ENCODE data around the gene FILIP1.

Gene FILIP1

DNA sequence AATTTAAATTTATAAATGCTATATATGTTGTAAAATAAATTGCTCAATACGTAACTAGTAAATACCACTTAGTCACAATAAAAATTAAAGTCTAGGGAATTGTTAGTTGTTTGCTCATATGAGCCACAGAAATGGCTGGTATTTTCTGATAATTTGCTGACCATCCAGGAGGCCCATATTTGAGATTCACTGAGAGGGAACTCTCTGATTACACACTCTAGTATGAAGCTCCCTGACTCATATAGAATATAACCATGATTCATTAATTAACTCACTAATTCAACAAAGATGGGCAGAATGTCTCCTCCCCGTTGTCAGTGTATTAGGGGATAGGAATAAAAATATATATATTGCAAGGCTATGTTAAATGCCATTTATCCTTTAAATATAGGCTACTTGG is 162.4 kb downstream of the FILIP1 start:
- DNase-seq, result no peak

DNA sequence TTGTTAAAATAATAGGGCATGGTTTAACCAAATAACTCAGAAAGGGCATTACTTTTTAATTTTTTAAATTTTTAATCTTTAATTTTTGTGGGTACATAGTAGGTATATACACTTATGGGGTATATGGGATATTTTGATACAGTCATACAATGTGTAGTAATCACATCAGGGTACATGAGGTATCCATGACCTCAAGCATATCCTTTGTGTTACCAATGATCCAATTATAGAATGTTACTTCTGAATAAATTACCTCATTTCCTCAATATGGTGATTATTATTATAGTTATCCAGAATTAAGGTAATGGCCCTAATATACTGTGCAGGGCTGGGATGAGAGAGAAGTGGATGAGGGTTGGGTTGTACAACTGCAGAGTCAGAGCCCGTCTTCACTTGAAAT is 163.9 kb downstream of the FILIP1 start:
- DNase-seq, result no peak

DNA sequence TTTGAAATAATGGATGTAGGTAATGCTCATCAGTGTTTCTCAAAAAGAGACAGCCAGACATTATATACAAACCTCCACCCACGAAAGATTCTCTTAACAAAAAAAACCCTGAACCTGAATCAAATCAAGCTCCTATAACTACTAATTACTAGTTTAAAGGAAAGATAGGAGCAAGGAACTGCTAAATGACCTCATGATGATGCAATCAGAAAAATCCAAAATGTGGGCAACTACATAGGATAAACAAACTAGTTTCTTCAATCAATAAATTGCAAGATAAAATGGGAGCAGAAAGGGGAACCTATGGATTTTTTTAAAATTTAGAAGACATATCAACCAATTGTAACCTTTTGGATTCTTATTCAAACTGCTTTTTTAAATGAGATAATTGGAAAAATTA is 165.8 kb downstream of the FILIP1 start:
- no peak for DNase-seq

DNA sequence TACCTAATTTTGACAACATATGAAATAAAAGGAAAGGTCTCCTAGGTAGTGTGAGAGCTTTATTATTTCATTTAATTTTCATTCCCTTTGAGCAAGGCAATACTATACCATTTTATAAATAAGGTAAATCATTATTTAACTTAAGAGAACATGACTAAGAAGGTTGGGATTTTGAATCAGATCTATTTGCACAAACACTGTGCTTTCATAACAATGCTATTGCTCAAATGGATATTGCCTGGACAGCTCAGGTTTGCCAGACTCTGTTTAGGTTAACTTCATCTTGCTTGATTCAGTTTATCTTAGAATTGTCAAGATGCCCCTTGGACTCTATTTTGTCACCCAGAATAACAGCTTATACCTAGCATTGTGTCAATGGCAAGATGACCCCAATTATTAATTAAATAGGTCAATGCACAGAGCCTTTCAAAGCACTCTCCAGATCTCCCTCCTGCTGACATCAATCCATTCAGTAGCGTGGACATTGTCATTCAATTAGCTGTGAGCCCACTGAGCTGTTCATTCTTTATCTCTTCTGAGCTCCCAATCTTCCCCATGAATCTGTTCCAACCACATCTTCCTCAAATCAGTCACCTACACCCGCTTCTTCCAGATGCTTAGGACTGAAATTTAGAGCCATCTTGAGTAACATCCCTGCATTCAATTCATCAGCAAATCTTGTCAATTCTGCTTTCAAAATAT is 166.9 kb downstream of the FILIP1 start:
- no peak for DNase-seq

DNA sequence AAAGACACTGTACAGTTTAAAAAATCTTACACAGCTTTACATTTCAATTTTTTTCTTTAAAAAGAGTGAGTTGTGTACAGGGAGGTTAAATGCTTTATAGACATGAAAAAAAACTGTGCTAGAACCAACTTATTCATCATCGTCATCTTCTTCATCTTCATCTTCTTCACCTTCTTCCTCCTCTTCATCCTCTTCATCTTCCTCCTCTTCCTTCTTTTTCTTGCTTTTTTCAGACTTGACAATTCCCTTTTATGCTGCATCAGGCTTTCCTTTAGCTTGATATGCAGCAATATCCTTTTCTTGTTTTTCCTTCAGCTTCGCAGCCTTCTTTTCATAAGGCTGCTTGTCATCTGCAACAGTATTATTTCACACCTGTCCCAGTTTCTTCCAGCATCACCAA is 174.7 kb downstream of the FILIP1 start:
- DNase-seq, result no peak

DNA sequence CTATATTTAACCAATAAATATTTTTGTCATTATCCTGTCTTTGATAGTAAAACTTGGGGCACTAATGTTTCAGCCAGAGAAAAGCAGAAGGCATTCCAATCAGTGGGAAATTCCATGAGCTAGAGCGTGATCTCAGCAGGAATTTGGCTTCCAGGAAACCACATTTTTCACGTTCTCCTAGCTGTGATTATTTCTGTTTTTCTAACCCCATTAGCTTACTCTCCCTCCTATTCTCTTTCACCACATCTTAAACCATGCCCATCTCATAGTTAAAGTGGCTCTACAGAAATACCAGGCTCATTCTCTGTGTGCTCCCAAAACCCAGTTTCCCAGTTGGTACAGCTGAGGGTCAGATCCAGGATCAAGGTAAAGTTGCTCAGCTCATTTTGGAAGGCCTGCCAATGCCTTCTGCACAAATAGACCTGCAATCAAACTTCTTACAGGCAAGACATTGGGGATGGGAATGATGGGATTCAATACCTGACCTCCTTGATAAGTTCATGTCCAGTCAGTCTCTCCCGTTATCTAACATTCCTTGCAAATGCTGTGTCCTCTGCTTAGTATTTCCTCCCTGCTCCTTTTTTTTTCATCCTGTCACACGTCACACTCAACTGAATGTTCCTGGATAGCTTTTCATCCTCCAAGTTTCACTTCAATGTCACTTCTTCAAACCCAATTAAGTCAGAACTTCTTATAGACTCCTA is 175.9 kb downstream of the FILIP1 start:
- no peak for DNase-seq

DNA sequence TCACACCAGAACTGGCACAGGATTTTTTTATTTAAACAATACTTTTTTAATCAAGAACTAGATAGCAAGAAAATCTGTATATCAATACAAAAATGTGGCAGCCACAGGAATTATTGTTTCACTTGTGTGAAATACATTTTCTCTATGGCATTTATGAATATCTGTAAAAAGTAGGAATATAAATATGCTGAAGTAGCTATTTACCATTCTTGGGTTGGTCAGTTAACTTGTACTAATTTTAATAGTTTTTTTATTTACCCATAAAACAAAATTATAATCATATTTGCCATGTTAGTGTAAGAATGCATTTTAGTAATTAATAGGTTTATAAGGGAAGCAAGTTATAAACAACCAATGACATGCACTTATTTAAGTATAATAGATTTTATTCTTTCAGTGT is 177.6 kb downstream of the FILIP1 start:
- DNase-seq, result no peak

DNA sequence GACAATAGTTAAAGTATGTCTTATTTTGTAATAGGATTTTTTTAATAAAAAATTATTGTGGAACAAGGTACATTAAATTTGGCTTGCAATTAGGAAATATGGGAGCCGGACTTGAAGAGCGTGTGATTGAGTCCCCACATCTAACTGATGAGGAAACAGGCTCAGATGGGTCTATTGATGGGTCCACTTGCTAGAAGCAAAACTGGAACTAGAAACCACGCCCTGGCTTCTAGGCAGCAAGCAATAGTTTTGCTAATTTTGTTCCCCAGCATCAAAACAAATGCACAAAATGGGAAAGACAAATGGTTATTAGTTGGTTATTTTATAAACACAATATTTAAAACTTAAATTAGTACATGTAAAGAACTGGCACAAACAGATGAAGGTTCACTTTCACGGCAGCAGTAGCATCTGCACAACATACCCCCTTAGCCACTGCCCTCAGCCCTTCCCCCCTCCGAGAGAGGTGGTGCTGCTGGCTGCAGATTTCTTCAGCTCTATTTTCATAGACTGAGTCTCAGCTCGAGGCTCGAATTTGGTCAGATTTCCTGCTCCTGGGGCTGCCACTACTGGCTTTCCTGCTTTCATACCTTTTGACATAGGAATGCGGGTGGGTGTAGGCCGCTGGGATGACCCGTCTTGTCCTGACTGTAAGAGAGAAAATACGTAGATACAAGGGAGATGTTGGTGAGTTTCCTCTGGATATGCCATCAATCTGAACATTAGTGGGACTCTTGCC is 185.2 kb downstream of the FILIP1 start:
- no peak for DNase-seq

DNA sequence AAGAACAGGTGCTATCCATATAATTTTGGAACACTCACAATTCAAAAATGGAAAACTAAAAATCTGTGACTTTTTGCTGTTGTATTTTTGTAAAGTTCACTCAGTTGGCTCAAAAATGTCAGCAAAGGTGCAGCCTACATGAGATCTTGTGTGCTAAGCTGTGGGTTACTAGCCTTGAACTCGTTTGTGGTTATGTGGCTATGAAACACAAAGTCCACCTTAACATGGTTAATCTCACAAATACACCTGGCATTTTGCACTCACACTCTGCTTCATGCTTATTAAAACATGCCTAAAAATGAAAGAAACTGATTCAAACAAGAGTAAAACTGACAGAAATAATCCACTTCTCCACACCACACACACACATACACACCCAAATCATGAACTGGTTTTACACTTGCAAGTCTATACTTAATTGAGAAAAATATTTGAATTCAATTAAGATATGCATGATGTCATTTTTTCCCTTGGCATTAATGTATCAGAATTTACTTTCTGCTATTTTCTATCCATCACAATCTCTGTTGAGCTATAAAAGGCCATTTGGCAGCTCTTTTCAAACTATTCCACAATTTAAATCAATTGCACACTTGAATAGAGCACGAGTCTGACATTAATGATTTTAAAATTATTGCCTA is 186.1 kb downstream of the FILIP1 start:
- no peak for DNase-seq

DNA sequence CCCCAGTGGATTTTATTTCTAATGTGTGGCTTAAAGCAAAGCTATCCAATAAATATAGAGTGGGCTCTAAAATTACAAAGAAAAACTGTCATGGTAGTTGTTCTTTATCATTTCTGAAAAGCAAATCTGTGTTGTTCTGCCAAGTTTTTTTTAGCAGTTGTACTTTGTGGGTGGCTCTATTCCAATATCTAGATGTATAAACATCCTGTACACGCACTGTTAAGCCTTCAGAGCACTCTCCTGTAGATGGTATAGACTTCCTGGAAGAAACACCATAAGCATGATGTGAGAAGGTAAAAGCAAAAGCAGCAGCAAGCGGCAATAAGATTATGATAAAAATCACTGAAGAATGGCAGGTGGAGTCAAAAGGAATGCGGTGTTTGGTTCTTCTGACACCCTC is 187.5 kb downstream of the FILIP1 start:
- DNase-seq, result no peak

DNA sequence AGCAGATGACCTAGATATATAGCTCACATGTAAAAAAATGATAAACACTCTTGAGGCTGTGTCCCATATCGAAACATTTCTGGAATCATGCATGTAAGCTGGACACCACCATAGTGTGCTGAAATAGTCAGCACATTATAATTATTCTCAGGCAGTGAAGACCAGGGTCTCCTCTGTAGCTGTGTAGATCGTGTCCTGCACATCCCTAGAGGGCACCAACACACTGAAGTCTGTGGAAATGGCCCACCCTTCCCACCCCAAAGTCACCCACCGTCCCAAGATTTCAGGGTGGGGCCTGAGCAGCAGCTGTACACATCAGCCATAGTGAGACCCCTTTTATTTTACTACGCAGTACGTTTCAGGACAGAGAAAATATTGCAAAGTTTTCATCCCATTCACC is 188.0 kb downstream of the FILIP1 start:
- no peak for DNase-seq

DNA sequence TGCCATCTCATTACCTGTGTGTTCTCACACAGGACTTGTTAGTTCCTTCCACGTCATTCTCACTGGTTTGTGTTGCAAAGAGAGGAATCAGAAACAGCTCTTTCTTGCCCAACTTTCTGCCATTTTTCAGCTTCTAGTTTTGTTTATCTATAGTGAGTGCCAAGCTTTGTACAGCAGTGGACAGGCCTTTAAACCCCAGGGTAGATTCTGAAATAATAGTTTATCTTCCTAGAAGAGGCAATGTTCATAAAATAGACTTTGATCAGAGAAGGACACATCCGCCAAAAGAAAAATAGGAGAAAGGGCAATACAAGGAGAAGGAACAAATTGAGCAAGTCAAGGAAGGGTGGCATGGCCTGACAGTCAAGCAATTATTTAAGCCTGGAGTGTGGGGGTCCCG is 191.3 kb downstream of the FILIP1 start:
- no peak for DNase-seq

DNA sequence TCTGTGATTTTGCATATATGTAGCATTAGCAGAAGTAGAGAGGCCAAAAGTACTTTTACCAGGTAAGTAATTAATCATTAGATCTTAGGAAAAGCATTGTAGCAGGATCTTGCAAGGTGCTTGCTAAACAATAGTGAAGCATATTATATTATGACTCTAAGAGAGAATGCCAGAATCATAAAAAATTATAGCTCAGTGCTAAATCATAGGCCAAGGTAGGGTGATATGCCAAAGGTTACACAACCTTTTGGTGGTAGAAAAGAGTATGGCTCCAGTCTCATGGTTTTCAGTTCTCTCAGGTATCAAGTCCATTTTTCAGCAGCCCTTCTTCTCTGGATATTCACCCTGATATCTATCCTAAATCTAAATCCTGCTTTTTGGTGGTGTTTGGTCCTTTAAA is 192.1 kb downstream of the FILIP1 start:
- no peak for DNase-seq

DNA sequence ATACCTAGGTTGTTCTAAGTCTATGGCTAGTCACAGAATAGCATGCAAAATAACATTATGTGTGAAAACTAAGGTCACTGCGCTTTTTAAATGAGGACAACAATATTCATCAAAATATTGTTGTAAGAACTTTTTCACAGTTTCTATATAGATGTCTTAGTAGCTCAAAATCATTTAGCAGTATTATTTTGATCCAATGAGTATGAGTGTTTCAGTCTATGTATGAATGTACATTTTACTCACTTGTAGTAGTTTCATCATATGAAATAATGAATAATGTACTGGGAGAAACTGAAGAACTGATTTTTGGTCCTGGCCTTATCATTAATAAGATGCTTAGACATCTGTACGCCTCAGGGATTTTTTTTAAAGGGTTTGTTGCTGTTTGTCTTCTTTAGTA is 192.5 kb downstream of the FILIP1 start:
- DNase-seq, result no peak

DNA sequence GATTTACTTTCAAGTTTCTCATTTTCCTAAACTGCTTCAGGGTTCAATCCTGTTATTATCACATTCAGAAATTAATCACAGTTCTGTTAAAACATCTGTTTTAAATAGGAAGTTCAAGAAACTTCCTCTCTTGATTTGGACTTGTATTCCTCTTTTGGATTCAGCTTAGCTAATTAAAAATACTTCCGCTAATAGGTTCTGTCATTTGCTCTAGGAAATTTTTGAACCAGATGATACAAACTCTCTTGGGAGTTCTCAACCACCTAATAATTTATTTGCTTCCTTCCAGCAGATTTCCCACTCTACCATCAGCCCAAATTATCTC is 193.1 kb downstream of the FILIP1 start:
- no peak for DNase-seq

DNA sequence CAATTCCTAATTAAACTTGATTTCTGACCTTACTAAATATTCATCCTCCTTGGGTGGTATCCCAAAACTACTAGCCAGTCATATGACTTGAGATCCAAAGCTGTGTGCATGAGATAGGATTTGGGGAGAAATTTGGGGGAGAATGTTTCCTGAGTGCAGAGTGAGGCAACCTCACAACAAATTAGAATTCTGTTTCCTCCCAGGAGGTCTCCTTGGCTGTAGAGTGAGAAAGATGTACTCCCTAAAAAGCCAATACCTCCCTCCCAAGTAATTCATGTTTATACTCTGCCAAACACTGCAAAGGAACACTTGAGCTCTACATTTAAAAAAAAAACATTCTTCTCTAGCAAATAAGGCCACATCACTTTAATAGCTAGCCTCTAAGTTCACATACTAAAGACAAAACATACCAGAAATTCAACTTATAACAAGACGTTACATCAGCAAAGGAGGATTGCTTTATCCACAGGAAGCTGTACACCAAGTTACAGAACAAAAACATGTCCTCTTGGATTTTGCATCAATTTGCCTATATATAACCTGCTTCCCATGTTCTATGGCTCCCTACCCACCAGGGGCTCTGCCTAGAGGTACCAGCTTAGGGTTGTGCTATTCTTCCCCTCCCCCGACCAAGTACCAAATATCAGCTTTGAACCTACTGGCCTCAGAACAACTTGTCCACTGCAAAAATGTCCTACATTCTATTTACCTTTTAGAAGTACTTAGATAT is 193.6 kb downstream of the FILIP1 start:
- no peak for DNase-seq

DNA sequence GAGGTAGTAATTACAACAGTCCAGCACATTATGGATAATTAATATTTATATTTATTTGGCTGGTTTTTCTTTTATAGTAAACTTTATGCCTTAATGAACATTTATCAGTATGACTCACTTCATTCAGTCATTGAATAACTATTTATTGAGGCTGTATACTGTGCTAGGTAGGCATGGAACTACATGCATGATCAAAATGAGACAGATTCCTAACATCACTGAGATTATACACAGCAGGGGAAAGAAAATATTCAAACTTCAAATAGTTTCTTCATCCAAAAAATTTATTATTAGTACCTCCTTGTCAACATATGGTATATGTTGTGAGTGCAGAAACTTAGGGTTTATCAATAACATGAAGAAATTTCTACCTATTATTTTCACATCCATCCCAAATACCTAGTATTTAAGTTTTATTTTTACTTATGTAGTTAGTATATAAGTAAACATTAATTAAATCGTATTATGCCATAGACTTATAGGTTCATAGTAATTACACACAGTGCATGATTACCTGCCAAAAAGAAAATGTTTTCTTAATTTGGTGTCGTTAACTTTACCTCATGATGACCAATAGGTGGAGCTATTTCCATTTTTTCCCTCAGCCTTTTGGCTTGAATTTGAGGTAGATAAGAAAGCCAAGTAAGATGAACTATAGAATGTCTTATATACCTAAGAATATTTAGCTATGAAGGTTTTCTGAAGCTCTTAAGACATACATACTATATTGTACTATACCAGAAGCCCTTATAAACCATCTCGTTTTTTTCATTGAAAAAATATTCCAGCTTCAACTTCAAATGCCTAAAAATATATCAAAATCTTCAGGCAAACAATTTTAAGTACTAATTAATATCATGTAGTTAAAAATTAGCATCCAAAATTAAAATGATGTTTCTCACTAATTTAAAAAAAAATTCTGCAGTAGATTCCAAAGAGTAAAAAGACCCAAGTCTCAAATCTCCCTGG is 196.5 kb downstream of the FILIP1 start:
- DNase-seq, result peak; percentile 8

DNA sequence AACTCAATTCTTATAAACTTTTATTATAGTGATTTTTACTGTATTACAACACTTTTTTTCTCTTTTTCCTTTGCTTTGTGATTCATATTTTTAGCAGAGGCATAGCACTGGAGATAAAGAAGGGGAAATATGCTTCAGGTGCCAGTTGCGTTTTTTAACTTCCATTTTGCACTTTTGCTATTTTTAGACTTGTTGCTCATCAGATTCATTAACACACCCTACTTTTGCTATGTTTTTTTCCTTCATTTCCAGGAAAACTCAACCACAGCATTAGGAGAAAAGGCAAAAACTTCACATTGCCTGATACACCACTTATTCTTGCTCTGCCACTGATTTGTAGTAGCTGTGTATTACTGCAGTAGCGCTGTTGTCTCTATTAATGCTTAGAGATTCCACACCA is 201.0 kb downstream of the FILIP1 start:
- no peak for DNase-seq

DNA sequence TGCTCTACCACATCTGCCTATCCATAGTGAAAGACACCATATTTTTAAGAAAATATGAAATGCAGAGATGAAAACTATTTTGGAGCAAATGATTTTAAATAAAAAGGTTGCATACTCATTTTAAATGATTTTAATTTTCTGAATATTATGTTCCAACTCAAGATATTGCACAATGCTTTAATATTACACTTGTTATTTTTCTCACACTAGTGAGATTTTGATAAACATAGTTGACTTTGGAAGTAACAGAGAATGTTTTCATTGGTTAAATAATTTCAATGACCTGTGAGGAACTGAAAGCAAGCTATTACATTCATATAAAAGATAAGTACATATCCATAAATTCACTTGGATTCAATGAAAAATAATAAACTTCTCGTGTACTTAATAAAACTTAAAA is 201.9 kb downstream of the FILIP1 start:
- no peak for DNase-seq

DNA sequence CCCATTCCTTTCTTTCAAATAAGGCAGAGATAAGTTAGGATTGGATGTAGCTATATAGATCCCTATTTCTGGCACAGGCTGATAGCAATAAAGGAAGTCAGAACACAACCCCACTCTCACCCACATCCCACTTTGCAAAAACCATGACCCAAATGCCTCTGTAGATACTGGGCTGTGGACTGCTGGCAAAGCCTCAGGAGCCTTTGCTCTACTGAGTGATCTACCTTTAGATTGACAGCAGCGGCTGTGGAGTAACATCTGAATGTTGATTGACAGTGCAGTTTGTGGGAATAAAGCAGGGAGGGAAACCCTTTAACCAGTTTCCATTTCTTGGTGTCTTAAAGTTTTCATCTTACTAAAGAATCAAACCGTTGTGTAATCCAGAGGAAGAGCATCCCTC is 202.3 kb downstream of the FILIP1 start:
- no peak for DNase-seq

DNA sequence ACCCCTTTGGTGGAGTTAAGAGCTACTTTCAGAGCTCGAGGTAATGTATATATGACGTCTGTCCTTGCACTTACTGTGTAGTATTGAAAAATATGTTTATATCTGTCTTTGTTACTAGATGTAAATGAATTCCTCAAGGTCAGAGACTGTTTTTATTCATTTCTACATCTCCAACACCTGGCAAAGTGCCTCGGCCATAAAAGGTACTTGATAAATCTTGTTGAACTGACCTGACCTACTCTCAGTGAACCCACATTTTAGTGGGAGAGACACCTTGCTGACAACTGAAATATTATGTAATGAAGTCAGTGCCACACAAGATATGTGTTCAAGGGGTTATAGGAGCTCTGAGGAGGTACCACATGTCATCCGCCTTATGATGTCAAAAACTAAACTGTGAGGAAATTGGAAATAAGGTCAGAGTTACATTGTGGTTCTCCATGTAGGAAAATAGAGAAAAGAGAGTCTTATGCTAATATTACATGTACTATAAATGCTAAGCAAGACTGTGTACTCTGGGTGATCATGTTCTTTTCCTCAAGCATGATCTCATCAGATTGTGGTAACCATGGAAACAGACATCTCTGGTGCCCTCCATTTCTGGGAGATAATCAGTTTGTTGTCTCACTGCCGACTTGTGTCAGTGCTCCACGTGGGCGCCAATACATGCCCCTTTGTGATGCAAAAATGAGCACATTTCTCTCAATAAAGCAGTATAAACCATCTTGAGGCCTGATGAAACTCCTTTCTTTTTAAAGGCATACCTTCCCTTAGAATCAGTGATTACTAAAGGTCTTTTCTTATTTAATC is 203.3 kb downstream of the FILIP1 start:
- DNase-seq, result no peak

Measured in NCI-H1048 (cell line).